Right cardiac atrium (tissue), 5 donors: Measurements from ENCODE around the gene EFL1. TPM values are rescaled to one million over a fixed set of nuclear protein-coding genes. Genes with fewer than 3 reads are reported as not detected.

Source experiments
- ATAC-seq, 2 donors: fragments of 200-7000 bp; cut with Tn5 transposase; one replicate each; pipeline versions ENCODE4 v1.8.0 to v1.9.1; 2020; ENCODE audit warnings: moderate library complexity in 2 of 2, mild to moderate bottlenecking in 1 of 2
- DNase-seq, 3 donors: peaks; one replicate each; pipeline ENCODE4 v3.0.0-alpha.2; 2020
- H3K27ac ChIP-seq: one replicate; pipeline ENCODE4 v1.5.1; 2013; ENCODE audit warnings: mild to moderate bottlenecking, low read length, control low read depth, moderate library complexity
- H3K27me3 ChIP-seq: one replicate; pipeline ENCODE4 v1.6.1; 2013; ENCODE audit not compliant: control insufficient read depth, insufficient read depth
- H3K4me1 ChIP-seq: one replicate; pipeline ENCODE4 v1.6.1; 2013; ENCODE audit warnings: low read length; ENCODE audit not compliant: control insufficient read depth, insufficient read depth
- H3K4me3 ChIP-seq: one replicate; pipeline ENCODE4 v1.5.1; 2013; ENCODE audit warnings: low read length, control low read depth
- H3K9me3 ChIP-seq: one replicate; pipeline ENCODE4 v1.6.1; 2013; ENCODE audit warnings: low read length; ENCODE audit not compliant: control insufficient read depth
- WGBS: extraction: QIAGEN DNeasy Blood & Tissue Kit; methylation state at CpG from one replicate; pipeline ENCODE4 v1.1.7; 2013; 5-methylcytosine and 5-hydroxymethylcytosine counted together
- intact Hi-C, 4 donors: fragments of 100-400 bp; cut with DNase I; formaldehyde crosslinking; loops; one replicate each; pipeline versions ENCODE4 v1.11.0 to v1.14.0; 2022 to 2023
- polyA plus RNA-seq: library from polyadenylated mRNA; stranded (reverse); fragments of 200-250 nt; gene quantifications from one replicate; pipeline ENCODE4 v1.2.3, GENCODE V29; 2013
- total RNA-seq, 4 donors: library from RNA; stranded (reverse); fragmentation: NEBNext Ultra II Directional; extraction: Animal tissue kit (Norgen Biotek cat#: 25700); gene quantifications; one replicate each; pipeline ENCODE4 v1.2.1, GENCODE V29; 2021
- donor health status: healthy with polysubstance abuse.
- donor health status: DM: no; HTN: yes; CAD: no.
- donor health status: DM: no; HTN: no; CAD: no.
- donor health status: DM: no; HTN: yes; CAD: no; lungs with severe emphysema.
- donor health status: DM: yes; HTN: yes; CAD: no.

Gene EFL1
- total and polyA plus RNA-seq, 5 donors: 5.9 to 15.4 (median 11.0) TPM

- ATAC-seq (no peak), DNase-seq (no peak)
- Histone ChIP-seq H3K27me3 (no peaks in the 10 kb centered on the region), H3K27ac (no peak overlapping the region), H3K9me3 (no peaks in the 10 kb centered on the region), H3K4me3 (no peak overlapping the region), H3K4me1 (no peaks in the 10 kb centered on the region)
- intact Hi-C loops: loop anchor here in 1 of 4 donors (10.0 kb wide), 1 partner anchor 648 kb away; no protein-coding TSS in a partner anchor
- WGBS: 97% methylated on average over 1 of the region's 1 CpG
These were observed 129.3 kb downstream of the EFL1 start for GRCh38 chr15:82133251-82133650.

DNA sequence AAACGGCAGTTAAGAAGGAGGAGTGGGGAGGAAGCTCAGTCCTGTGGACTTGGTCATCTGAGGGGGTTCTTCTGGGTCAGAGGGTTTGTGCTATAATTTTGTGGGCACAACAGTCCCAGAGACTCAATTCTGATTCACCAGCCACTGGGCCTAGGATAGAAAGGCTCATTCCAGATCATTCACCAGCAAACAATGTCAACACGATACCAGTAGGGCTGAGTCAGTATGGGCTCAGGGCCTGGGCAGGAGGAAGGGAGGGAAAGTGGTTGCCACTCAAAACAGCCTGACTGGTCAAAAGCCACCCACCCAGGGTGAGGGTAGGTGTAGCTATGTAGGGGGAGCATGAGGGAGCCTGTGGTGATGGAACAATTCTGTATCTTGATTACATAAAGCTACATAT, 129.8 kb downstream of the EFL1 start:
- Histone ChIP-seq H3K4me3 (no peak overlapping the region), H3K4me1 (no peaks in the 10 kb centered on the region), H3K27me3 (no peaks in the 10 kb centered on the region), H3K27ac (no peak overlapping the region), H3K9me3 (no peaks in the 10 kb centered on the region)
- DNase-seq (no peak), ATAC-seq (no peak)
- intact Hi-C loops: loop anchor here in 1 of 4 donors (10.0 kb wide), 1 partner anchor 648 kb away; no protein-coding TSS in a partner anchor
- 92% methylated on average over 2 of the region's 2 CpGs for WGBS

GRCh38 chr15:82132096-82132495, 130.4 kb downstream of the EFL1 start:
- DNase-seq: no peak
- no peaks in the 10 kb centered on the region for H3K4me1 ChIP-seq
- no peak overlapping the region for H3K27ac ChIP-seq
- H3K27me3 ChIP-seq: no peaks in the 10 kb centered on the region
- intact Hi-C loops: loop anchor here in 1 of 4 donors (10.0 kb wide), 1 partner anchor 647 kb away; no protein-coding TSS in a partner anchor
- 88% methylated on average over 6 of the region's 6 CpGs for WGBS
- H3K4me3 ChIP-seq: no peak overlapping the region
- no peaks in the 10 kb centered on the region for H3K9me3 ChIP-seq
- no peak for ATAC-seq

GRCh38 chr15:82130248-82130647, 132.3 kb downstream of the EFL1 start:
- Histone ChIP-seq H3K4me1 (no peaks in the 10 kb centered on the region), H3K27me3 (no peaks in the 10 kb centered on the region), H3K9me3 (no peaks in the 10 kb centered on the region), H3K27ac (no peak overlapping the region), H3K4me3 (no peak overlapping the region)
- ATAC-seq: no peak
- intact Hi-C loops: loop anchor here in 1 of 4 donors (10.0 kb wide), 1 partner anchor 645 kb away; no protein-coding TSS in a partner anchor
- DNase-seq: no peak
- WGBS: 84% methylated on average over 4 of the region's 4 CpGs

DNA sequence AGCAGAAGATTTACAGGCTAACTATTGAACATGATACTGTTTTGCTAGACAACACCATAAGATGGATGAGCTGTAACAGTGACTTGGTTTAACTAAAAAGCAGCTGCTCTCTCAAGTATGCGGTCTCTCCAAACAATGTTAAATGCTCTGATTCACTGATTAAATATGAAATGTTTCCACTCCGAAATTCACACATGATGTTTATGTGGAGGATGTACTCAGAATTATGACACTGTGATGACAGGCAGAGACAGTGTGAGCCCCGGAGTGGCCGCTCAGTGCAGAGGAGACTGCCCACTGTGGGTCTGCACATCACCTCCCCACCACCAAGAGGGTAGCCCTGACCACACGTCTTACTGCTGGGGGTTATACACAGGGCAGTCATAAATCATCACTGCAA, 132.8 kb downstream of the EFL1 start:
- H3K4me1 ChIP-seq: no peaks in the 10 kb centered on the region
- DNase-seq (no peak), ATAC-seq (no peak)
- intact Hi-C loops: loop anchor here in 1 of 4 donors (10.0 kb wide), 1 partner anchor 645 kb away; no protein-coding TSS in a partner anchor
- H3K27ac ChIP-seq: no peak overlapping the region
- H3K4me3 ChIP-seq: no peak overlapping the region
- H3K9me3 ChIP-seq: no peaks in the 10 kb centered on the region
- no peaks in the 10 kb centered on the region for H3K27me3 ChIP-seq
- 75% methylated on average over 5 of the region's 5 CpGs for WGBS

DNA sequence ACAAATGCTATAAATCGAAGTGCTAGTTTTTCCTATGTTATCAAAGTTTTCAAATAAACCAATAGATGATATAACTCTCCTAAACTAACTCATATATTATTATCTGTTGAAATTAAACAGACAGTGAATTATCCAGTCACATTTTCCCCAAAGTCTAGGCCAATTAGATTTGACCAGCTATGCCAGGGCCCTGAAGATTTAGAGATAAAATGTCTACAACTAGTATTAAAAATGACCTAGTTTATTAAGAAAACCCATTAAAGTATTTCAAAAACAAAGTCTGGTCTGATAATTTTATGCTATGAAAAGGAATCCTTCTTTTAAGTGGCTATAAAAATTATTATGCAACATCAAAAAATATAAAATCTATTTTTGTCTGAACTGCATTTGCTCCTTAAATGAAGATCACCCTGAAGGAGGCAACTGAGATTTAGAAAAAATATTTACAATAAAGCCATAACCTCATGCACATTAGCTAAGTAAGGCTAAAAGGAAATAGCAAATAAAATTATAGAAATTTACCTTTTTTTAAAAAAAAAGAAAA, 133.3 kb downstream of the EFL1 start:
- Histone ChIP-seq H3K9me3 (no peaks in the 10 kb centered on the region), H3K27ac (no peak overlapping the region), H3K4me3 (no peak overlapping the region), H3K27me3 (no peaks in the 10 kb centered on the region), H3K4me1 (no peaks in the 10 kb centered on the region)
- ATAC-seq: no peak
- 88% methylated on average over 1 of the region's 1 CpG for WGBS
- intact Hi-C loops: no loop called here
- no peak for DNase-seq

GRCh38 chr15:82128401-82129148, 134.0 kb downstream of the EFL1 start:
- H3K27ac ChIP-seq: no peak overlapping the region
- H3K9me3 ChIP-seq: no peaks in the 10 kb centered on the region
- H3K4me3 ChIP-seq: no peak overlapping the region
- no peaks in the 10 kb centered on the region for H3K27me3 ChIP-seq
- WGBS: 69% methylated on average over 5 of the region's 5 CpGs
- ATAC-seq (no peak), DNase-seq (no peak)
- intact Hi-C loops: no loop called here
- no peaks in the 10 kb centered on the region for H3K4me1 ChIP-seq

DNA sequence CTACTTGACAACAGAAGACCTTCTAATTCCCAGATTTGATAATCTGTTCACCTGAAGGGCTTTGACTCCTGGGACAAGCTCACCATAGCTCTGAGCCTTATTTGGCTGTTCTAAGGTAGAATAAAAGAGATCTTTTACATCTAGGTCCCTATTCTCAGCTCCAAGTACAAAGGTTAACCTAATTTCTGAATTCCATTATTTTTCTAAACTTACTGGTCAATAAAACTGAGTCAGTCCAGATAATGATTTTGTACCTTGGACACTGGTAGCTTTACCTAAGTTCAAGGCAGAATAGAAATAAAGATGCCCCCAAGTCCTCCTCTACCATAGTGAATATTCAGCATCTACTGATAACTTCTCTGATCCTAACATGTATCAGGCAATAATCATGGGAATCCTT, 135.0 kb downstream of the EFL1 start:
- Histone ChIP-seq H3K4me1 (no peaks in the 10 kb centered on the region), H3K9me3 (no peaks in the 10 kb centered on the region), H3K27me3 (no peaks in the 10 kb centered on the region), H3K4me3 (no peak overlapping the region), H3K27ac (no peak overlapping the region)
- intact Hi-C loops: no loop called here
- ATAC-seq: no peak
- no peak for DNase-seq

DNA sequence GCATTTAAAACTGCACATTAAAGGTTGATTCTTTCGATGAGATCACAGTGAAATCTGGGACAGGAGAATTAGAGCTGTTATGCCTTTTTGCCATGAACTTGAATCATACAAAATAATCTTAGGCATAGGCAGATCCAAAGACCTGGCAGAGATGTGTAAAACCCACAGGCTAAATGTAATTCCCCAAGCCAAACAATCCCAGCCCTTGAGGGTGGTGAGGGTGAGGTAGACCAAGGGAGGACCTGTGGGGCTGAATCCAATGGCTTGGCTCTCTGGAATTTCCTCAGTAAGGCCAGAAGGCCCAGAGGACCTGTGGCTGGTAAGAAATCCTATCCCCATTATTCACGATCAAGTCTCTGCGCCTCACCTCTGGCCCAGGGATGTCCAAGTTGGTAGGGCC, 136.2 kb downstream of the EFL1 start:
- intact Hi-C loops: no loop called here
- Histone ChIP-seq H3K27me3 (no peaks in the 10 kb centered on the region), H3K4me3 (no peak overlapping the region), H3K4me1 (no peaks in the 10 kb centered on the region), H3K9me3 (no peaks in the 10 kb centered on the region), H3K27ac (no peak overlapping the region)
- WGBS: 95% methylated on average over 3 of the region's 3 CpGs
- ATAC-seq (no peak), DNase-seq (no peak)

DNA sequence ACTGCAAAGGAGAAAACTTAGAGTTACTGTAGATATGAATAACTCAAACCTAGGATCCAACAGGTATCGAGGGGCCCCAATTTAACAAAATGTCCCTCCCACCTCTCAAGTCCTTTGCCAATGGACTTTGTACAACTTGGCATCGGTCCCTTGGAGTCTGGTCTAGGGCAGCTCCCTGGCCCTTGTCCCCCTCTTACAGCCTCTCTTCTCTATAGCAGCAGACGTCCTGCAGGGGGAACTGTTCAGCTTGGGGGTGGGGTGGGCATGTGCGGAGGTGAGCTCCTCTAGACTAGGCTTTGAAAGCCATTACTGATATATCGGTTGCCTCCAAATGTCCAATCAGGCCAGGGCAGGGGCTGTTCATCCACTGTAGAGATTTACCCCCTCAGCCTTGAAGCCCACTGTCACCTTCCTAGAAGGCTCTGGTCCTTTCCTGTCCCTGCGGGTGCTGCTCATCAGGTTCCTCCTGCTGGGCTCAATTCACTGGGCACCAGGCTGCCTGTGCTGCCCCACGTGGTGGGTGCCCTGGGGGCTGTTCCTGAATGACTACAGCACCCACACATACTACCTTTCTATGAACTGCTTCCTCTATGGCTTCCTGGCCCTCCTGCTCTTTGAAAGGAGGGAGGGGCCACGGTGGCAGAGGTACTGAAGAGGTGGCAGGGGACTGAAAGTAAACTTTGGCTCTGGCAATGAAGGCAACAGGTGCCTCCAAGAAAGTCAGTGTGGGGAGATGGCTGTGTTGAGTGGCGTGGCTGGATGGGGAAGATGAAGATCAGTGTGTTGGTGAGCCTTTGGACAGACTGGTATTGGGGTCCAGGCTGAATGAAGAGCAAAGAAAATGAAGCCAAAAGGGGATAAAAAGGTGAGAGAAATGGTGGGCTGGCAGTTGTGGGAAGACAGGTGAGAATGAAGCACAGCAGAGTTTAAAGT, 137.9 kb downstream of the EFL1 start:
- 88% methylated on average over 9 of the region's 9 CpGs for WGBS
- intact Hi-C loops: no loop called here

More for the DNA sequence above, 137.9 kb downstream of the EFL1 start:
- Histone ChIP-seq H3K27me3 (no peaks in the 10 kb centered on the region), H3K4me3 (no peak overlapping the region), H3K4me1 (no peaks in the 10 kb centered on the region), H3K9me3 (no peaks in the 10 kb centered on the region), H3K27ac (no peak overlapping the region)
- DNase-seq (no peak), ATAC-seq (no peak)
